ENCODE data around the gene S100A16.

S100A16 gene

GRCh38 chr1:153560241-153560640, 52.7 kb downstream of the S100A16 start:
- DNase-seq (ENCODE audit: low spot score): no peak
- no peak for TF ChIP-seq CTCF (IDR thresholded peaks at IDR 0.05; ENCODE audit: extremely low read depth, missing control alignments)

DNA sequence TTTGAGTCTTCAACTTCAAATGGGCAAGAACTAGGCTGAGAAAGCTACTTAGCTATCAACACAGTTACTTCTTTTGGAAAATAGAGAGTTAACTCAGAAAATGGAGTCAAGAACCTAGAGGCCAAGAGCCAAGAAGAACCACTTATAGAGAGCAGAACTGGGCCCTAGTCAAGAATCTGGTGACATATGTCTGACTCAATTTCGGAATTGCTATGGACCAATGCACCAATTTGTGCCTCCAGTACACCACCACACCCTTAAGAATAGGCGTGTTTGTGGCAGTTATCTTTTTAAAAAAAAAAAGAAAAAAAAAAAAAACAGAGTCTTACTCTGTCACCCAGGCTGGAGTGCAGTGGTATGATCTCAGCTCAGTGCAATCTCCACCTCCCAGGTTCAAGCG, 55.1 kb downstream of the S100A16 start:
- no peak for DNase-seq (ENCODE audit: low spot score)

More for the DNA sequence above, 55.1 kb downstream of the S100A16 start:
- no peak for TF ChIP-seq CTCF (IDR thresholded peaks at IDR 0.05; ENCODE audit: extremely low read depth, missing control alignments)
